ENCODE measurements around the gene DIP2A.

DIP2A gene, protein sequence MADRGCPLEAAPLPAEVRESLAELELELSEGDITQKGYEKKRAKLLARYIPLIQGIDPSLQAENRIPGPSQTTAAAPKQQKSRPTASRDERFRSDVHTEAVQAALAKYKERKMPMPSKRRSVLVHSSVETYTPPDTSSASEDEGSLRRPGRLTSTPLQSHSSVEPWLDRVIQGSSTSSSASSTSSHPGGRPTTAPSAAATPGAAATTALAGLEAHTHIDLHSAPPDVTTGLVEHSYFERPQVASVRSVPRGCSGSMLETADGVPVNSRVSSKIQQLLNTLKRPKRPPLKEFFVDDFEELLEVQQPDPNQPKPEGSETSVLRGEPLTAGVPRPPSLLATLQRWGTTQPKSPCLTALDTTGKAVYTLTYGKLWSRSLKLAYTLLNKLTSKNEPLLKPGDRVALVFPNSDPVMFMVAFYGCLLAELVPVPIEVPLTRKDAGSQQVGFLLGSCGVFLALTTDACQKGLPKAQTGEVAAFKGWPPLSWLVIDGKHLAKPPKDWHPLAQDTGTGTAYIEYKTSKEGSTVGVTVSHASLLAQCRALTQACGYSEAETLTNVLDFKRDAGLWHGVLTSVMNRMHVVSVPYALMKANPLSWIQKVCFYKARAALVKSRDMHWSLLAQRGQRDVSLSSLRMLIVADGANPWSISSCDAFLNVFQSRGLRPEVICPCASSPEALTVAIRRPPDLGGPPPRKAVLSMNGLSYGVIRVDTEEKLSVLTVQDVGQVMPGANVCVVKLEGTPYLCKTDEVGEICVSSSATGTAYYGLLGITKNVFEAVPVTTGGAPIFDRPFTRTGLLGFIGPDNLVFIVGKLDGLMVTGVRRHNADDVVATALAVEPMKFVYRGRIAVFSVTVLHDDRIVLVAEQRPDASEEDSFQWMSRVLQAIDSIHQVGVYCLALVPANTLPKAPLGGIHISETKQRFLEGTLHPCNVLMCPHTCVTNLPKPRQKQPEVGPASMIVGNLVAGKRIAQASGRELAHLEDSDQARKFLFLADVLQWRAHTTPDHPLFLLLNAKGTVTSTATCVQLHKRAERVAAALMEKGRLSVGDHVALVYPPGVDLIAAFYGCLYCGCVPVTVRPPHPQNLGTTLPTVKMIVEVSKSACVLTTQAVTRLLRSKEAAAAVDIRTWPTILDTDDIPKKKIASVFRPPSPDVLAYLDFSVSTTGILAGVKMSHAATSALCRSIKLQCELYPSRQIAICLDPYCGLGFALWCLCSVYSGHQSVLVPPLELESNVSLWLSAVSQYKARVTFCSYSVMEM (N-terminal part only)

GRCh38 chr21:46458315-46459023 lies at the start of gene DIP2A:
Gene DIP2A (plus strand): TSS chr21:46458891. CDS start chr21:46459132, 241 bp downstream.
- DNase-seq: peak; percentile 98

- no peak for DNase-seq
Observed at GRCh38 chr21:46409641-46410406, 48.9 kb upstream of the DIP2A start.

DNA sequence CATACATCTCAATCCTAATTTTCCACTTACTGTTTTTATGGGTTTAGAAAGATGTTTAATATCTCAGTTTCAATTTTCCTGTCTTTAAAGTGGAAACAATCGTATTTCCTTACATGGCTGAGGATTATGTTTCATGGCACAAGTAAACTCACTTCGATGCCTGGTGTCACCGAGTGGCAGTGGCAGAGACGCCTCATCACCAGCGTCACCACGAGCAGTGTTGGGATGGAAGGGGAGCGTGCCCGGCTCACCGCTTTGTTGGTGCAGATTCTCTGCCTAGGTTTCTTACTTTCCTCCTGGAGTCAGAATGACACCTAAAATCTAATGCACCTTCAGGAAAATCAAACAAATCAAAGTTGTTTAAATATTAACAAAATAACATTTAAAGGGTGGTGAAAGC lies 48.2 kb upstream of the DIP2A start:
- no peak for DNase-seq

GRCh38 chr21:46411236-46411635 lies 47.5 kb upstream of the DIP2A start:
- no peak for DNase-seq

DNA sequence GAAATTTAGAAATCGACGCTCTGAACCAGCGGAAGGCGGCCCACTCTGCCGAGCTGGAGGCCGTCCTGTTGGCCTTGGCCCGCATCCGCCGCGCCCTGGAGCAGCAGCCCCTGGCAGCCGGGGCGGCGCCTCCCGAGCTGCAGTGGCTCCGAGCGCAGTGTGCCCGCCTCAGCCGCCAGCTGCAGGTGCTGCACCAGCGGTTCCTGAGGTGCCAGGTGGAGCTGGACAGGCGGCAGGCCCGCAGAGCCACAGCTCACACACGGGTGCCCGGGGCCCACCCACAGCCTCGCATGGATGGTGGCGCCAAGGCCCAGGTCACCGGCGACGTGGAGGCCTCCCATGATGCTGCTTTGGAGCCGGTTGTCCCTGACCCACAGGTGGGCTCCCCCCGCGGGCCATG lies 47.0 kb upstream of the DIP2A start:
- DNase-seq: no peak

DNA sequence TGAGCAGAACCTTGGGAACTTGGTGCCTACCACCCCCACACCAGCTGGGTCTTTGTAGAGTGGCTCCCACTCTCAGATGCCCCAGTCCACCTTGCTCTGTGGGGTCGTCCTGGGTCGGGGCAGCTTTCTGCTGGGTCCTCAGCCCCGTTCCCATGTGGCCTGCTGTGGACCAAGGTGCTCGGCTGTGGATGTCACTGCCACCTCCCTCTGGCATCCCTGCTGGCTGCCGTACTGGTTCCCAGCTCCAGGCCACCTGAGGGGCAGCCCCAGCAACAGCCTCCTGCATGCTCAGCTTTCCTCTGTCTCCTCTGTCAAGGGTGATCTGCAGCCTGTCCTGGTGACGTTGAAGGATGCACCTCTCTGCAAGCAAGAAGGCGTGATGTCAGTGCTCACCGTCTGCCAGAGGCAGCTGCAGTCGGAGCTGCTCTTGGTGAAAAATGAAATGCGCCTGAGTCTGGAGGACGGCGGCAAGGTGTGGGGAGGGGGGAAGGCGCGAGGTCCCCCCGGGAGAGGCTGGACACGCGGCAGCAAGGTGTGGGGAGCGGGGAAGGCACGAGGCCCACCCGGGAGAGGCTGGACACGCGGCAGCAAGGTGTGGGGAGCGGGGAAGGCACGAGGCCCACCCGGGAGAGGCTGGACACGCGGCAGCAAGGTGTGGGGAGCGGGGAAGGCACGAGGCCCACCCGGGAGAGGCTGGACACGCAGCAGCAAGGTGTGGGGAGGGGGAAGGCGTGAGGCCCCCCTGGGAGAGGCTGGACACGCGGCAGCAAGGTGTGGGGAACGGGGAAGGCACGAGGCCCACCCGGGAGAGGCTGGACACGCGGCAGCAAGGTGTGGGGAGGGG lies 45.9 kb upstream of the DIP2A start:
- no peak for DNase-seq

- DNase-seq: no peak
Observed at GRCh38 chr21:46413365-46413696, 45.4 kb upstream of the DIP2A start.

DNA sequence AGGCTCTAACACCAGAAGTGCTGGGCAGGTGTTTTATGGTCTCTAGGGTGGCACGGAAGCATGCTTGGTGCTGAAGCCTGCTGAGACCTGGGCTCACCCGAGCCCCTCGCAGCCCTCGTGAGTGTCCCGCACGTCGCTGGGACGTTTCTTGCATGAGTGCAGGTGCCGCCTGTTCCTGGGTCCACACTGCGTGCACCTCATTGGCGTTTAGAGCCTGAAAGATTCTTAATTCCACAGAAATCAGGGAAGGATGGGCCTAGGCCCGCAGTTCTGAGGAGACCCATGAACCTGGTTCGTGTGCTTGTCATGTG lies 43.8 kb upstream of the DIP2A start:
- no peak for DNase-seq

GRCh38 chr21:46416551-46416950 lies 42.1 kb upstream of the DIP2A start:
- no peak for DNase-seq

GRCh38 chr21:46418265-46418946 lies 40.3 kb upstream of the DIP2A start:
- DNase-seq: no peak

DNA sequence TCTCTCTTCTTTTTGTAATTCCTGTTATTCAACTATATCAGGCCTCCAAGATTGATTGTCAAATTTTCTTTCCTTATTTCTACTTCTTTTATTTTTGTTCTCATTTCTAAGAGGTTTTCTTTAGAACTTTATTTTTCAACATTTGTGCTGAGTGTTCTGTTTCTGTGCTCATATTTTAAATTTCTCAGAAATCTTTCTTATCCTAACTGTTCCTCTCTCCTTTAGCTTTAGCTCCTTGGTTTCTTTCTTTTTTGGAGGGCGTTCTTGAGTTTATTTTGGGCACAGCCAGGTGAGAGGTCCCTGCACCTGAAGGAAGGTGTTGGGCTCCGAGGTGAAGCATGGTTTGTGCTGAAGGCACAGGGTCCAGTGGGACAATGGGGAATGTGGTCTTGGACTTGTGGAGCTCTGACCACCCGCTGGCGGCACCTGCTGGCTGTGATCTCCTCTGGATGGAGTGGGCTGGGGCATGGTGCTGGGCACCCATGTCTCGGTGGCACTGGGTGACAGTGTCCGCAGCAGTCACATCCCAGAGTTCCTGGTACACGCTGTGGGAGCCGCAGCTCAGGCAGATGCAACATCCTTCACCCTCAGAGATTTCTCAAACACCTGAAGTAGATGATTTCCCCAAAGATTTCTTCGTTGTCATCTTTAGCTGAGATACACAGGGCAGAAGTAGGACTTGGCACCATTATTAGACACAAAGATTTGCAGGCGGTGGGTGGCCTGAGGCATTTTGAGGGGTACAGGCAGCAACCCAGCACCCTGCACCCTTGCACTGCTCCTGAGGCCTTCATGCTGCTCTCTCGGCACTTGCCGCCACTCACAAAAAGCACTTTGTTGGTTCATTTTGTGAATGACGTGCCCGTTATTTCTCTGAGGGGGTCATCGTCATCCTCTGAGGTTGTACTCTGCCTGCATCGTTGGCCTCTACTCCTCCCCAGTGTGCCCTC lies 38.2 kb upstream of the DIP2A start:
- no peak for DNase-seq

DNA sequence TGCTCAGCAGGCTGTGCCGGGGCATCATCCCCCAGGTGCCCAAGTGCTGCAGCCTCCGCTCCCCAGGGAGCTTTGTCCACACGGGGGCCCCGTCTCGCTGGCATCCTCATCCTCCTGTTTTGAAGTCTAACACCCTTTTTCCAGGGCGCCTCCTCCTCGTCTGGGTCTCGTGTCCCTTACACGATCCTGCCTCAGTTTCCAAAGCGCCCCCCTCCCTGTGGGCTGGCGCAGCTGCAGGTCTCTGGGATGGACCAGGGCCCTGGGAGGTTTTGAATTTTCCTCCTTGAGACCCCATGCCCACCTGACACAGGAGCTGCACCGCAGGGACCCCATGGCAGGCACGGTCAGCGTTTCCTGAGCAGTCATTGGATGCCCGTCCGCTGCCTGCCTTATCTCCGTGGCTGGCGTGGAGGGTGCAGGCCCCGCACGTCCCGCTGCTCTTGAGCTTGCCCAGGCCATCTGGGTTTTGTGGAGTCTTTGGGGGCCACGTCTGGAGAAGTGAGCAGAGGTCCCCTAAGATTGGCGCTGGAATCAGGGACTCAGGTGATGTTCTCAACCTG lies 37.4 kb upstream of the DIP2A start:
- DNase-seq: no peak

GRCh38 chr21:46421756-46422555 lies 36.7 kb upstream of the DIP2A start:
- no peak for DNase-seq

GRCh38 chr21:46422636-46423241 lies 36.0 kb upstream of the DIP2A start:
- DNase-seq: no peak

DNA sequence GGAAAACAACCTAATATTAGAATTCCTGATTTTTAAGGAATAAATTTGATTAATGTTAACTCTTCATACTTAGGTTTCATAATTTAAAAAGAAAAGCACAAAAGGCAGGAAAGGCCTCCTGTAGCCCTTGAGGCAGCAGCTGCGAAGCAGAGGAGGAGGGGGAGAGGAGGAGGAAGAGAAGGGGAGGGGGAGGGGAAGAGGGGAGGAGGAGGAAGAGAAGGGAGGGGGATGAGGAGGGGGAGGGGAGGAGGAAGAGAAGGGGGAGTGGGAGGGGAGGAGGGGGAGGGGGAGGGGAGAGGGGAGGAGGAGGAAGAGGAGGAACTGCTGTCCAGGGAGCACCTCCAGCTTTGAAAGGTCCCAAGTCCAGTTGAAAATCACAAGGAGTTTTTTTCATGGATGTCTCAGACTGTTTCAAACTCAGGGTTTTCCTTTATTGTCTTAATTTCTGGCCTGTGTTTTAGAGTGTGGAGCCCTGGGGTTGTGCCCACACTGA lies 35.1 kb upstream of the DIP2A start:
- no peak for DNase-seq

DNA sequence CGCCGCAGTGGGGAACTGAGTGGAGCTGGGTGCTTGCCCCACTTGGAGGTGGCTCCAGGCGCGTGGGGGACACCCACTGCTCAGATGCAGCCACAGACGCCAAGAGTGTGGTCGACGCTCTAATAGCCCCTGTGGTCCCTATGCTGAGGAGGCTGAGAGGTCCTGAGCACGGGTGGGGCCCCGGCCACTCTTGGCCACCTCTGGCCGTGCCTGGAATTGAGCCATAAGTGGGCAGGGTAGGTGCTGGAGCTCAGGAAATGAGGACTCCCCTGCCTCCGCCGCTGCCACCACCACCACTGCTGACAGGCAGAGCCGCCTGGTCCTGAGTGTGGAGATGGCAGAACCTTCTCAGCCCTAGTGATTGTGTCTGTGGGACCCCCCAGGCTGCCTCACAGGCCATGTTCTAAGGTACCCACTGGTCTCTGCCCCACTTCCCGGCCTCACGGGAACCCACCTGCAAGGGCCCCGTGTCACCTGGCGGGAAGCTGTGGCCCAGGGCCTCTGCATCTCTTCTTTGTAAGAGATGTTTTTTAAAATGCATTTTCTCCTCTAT lies 34.6 kb upstream of the DIP2A start:
- no peak for DNase-seq

- DNase-seq: no peak
Observed at GRCh38 chr21:46424621-46425020, 34.1 kb upstream of the DIP2A start.
